DOHH2 (cell line): ENCODE data around the gene DPEP3.

Experiments used
- EZH2phosphoT487 ChIP-seq: fragments of 200-600 bp; sonication (generic); IDR thresholded peaks from 2 replicates; pipeline ENCODE4 v1.6.1; 2017; ENCODE audit warnings: borderline replicate concordance, mild to moderate bottlenecking, antibody characterized with exemption, low read length, moderate library complexity, mixed read lengths
- TF ChIP-seq, protein P1 (sequence below): fragments of 200-600 bp; sonication (generic); IDR thresholded peaks from one replicate; pipeline ENCODE4 v1.5.1; 2014; ENCODE audit warnings: antibody characterized with exemption, mild to moderate bottlenecking, low read depth, low read length; ENCODE audit not compliant: poor library complexity, severe bottlenecking

DNA sequence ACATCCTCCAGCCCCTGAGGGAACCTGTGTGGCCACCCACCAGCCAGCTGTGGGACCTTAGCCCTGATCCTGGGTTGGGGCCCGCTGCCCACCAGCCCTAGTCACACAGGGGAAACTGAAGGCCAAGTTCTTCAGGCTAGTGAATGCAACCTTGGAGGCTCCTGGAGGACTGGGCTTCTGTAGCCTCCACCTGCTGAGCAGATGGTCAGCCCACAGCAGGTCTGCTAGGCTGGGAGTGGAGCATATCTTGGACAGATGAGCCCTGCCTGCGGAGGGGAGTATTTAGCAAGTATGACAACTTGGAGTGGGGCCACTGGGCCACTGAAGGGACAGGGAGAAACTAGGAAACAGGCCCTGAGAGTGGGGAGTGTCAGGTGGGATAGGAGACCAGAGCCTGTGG lies 4.1 kb downstream of the DPEP3 start:
- TF ChIP-seq, protein P1, sequence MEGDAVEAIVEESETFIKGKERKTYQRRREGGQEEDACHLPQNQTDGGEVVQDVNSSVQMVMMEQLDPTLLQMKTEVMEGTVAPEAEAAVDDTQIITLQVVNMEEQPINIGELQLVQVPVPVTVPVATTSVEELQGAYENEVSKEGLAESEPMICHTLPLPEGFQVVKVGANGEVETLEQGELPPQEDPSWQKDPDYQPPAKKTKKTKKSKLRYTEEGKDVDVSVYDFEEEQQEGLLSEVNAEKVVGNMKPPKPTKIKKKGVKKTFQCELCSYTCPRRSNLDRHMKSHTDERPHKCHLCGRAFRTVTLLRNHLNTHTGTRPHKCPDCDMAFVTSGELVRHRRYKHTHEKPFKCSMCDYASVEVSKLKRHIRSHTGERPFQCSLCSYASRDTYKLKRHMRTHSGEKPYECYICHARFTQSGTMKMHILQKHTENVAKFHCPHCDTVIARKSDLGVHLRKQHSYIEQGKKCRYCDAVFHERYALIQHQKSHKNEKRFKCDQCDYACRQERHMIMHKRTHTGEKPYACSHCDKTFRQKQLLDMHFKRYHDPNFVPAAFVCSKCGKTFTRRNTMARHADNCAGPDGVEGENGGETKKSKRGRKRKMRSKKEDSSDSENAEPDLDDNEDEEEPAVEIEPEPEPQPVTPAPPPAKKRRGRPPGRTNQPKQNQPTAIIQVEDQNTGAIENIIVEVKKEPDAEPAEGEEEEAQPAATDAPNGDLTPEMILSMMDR = no peak
- no peak for TF ChIP-seq EZH2phosphoT487
